NCI-H510A (cell line): Measurements from ENCODE around the gene ZC3H15.

Experiments
- DNase-seq: peaks from one replicate; lab custom pipeline; 2025; lab: John Stamatoyannopoulos, UW

The ZC3H15 gene

DNA sequence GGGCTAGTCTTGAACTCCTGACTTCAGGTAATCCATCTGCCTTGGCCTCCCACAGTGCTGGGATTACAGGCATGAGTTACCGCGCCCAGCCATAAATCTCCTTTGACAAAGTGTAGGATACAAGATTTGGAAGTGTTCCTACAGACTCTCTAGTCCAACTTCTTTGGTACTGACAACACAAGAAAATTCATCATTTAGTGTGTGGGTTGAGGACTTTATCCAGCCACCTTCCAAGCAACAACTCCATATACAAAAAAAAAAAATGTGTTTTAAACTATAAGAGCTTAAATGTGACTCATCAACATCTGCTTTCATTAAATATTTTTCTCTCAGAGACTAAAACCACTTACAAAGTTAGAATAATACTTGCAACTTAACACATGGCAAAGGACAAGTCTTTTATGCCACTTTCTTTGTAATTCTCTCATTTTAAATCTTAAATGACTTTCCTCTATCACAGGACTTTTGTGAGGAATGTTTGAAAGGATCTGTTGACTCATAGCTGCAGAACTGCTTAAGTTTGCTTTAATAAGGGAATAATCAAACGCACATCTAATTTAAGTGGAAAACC, 57.6 kb downstream of the ZC3H15 start:
- DNase-seq, result no peak

DNA sequence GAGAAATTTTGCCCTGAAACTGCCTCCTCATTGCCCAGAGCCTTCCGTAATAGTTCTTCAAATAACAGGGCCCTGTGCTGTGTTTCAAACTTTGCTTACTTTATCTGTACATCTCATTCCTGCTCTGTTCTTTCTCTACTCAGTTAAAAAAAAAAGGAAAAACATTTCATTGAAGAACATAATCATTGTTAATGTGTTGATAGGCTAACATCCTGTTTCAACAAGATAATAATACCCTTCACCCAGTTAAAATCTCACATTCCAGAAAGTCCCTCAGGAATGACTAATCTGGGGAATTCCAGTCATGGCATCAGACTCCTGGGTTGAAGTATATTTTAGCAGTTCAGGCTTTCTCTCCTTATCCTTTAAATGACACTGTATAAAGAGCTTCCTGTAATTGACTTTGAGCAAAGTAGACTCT, 58.2 kb downstream of the ZC3H15 start:
- no peak for DNase-seq

DNA sequence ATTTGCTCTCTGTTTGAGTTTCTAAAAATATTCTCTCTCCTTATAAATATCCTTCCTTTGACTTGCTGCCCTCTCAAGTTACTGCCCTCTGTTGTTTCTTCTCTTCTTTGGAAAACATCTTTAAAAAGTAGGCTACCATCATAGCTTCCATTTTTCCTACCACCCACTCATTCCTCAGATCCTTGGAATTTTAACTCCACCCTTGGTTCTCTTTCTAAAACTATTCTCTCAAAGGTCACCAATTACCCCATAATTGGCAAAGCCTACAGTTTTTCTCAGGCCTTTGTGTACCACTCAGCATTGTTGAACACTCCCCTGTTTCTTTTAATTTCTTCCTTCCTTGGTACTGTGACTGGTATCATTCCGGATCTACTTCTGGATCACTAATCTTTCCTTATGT, 60.8 kb downstream of the ZC3H15 start:
- no peak for DNase-seq

DNA sequence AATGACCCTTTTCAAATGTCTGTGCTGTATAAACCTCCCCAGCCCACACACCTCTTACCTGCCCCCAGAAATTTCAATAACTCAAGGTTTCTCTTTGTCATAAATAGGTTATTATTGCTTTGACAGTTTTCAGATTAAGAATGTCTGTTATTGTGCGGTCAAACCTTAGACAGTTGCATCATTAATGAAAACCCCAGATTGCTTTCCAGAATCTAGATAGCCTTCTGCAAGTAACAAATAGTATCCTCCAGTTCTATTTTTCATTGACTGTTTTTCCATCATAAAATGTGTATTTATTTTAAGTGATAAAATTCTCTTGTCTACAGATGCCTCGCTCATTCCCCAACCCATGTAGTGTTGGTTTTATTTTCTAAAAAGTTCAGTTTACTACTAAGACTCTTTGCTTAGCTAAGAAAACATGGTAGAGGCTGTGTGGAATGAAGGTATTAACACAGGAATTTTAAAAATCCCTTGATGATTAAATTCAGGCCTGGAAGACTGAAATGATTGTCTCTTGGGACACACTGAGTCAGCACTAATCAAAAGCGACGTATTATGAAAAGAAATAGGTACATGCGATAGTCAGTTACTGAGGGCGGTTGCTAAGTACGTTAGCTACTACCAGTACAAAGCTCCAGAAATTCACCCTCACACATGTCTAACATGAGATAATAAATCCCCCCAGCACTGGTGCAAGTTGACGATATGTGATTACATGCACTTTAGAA, 65.4 kb downstream of the ZC3H15 start:
- no peak for DNase-seq

DNA sequence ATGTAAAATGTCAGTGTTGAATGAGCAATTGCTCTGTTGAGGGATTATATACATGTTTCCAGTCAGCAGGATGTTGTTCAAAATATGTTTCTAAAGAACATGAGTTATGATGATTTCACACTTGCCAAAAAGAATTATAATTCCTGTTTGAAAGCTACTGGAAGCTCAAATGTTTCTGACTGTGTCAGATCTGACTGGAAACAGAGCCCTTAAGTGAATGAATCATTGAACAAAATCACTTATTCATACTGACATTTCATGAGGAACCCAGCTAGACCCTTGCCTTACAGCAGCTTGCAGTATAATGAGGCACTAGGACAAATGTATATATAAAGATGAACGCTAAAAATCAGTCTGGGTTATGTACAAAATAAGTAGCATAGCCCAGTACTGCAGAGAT, 68.4 kb downstream of the ZC3H15 start:
- no peak for DNase-seq

DNA sequence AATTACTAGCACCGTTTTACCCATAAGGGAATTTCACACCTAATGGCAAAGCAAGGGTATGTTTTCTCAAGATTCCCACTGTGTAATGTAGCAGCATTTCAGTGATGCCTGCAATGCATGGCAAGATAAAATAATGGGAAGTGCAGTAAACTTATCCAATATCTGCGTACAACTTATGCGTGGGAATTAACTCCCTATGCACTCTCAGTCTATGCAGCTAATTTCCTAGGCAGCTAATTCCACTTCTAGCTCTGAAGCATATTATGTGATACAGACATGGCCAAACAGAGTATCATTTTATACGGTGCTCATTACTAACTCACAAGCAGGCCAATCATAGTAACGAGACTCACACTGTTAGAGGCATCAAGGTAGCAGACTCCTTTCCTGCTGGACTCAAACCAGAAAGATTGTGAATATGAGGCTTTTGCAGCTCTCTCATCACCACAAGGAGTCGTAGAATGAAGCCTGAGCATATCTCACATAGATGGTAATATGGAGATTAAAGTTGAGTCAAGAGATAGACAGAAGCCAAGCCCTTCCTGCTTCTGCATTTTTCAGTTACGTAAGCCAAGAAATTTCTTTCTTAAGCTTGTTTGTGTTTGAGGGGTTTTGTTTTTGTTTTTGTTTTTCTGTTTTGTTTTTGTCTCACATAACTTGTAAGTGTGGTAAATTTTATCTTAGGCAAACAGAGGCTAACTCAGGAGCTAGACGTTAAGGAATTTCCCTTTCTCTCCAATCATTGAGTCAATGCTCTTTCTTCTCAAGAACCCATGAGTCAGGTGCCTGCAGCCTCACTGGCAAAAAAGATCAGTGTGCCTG, 69.0 kb downstream of the ZC3H15 start:
- no peak for DNase-seq

DNA sequence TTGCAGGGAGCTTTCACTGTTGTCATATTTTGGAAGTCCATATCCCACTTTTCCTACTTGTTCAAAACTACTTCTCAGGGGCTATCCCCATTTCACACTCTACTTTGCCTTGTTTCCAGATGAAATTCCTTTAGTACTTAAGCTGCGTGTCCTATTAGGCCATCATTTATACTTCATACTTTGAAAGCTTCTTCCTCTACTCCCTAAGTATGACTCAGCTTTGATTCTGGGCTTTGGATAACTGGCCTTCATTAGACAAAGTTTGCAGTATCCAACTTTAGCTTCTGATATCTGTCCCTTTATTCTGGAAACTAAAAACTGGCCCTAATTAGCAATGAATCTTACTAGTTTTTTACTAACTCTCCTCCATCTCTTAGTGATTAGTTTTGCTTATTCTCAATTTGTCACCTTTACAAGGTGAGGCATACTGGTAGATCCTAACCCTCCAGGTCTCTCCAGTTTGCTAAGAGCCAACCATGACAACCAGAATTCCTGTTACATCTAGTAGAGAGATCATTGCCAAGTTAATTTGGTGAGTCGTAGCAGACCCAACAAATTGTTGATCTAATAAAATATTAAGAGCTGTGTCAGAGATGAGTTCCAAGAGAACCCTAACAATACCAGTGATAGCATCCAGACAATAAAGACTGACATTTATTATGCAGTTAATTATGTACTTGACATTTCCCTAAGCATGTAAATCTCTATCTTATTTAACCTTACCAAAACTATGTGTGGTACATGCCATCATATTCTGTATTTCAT, 72.6 kb downstream of the ZC3H15 start:
- DNase-seq, result no peak
